ENCODE measurements around the gene MYO1B.

The MYO1B gene

DNA sequence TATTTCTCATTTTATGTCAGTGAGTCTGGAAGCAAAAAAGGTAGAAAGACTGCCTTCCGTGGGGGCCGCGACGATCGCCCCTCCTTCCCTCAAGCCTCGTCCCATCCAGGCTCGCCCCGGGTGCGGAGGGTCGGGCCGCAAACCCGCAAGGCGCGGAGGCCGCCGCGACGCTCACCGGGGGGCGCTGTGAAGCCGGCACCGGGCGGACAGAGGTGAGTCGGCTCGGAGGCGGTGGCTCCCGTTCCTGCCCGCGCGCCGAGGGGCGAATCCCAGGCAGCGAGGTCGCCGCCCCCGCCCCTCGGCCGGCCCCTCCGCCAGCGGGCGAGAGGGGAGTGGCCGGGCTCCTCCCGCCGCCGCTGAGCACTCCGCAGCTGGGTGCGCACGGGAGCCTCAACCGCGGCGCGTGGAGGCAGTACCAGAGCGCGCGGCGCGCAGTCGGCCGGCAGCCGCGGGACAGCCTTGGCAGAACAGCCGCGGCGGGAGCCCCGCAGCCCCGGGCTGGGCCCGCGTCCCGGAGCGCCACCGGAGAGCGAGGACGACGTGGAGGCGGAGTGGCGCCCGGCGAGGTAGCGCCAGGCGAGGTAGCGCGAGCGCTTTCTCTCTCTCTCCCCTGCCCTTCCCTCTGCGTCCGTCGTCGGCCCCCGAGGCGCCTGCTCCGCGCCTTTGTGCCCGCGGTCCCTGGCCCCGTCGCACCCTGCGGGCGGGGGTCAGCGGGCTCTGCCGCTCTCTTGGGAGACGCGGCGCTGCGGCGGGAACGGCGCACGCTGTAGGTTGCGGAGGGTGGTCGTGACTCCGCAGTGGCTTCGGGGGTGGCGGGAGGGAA, at the start of gene MYO1B:
TSS of gene MYO1B (plus strand) at position 359 of the 823 bp plus-strand sequence. CDS start 31,492 bp downstream, outside the sequence.
- DNase-seq (ENCODE audit: low spot score): no peak

DNA sequence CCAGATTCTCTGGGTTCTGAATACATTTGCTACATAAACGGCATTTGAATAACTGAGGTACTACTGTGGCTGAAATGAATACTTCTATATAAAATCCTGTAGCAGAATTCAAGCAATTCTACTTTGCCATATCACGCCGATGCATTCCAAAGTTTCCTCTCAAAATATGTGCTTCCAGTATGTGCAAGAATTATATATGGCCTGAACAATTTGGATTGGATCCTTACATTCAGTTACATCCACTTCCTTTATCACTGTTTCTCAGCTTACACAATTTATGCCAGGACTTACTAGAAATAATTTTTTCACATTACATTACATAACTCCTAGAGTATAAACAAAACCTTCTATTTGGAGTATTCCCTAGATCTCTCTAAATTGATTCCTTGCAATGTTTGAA, 48.1 kb upstream of the MYO1B start:
- no peak for DNase-seq (ENCODE audit: low spot score)

DNA sequence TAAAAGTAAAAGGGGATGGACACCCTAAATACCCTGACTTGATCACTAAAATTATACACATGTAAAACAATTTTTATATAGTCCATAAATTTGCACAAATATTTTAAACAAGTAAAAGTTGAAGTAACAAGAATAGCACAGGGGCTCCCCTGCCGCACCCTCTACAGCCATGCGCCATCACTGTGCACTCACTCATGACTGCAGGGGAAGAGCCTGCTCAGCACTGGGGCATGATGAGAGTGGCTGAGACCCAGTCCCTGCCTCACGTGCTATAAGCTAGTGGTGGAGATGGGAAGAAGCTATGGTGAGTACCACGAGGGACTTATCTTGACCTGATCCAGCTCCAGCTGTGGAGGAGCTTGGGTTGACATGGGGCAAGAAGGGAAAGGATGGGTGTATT, 46.9 kb upstream of the MYO1B start:
- DNase-seq (ENCODE audit: low spot score): no peak

DNA sequence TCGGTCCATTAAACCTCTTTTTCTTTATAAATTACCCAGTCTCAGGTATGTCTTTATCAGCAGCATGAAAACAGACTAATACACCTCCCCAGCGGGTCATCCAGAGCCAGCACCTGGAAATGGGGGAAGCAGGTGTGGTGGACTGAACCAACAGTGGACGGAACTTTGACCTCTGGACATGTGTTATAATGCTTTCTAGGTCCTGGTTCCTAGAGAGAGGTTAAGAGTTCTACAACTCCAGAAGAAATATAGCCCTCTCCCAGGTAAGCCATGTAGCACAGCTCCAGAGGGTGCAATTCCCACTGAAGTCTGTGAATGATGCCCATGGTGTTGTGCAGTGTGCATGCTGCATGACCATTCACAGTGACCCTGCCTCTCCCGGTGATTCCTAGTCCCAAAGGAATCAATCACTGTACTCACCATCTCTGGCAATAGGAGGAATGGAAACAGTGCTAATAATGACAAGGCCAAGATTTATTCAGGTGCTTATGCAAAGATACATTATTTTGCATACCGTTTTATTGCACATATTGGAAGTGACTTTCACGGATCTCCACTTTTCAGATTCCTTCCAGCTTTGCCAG, 45.2 kb upstream of the MYO1B start:
- no peak for DNase-seq (ENCODE audit: low spot score)

DNA sequence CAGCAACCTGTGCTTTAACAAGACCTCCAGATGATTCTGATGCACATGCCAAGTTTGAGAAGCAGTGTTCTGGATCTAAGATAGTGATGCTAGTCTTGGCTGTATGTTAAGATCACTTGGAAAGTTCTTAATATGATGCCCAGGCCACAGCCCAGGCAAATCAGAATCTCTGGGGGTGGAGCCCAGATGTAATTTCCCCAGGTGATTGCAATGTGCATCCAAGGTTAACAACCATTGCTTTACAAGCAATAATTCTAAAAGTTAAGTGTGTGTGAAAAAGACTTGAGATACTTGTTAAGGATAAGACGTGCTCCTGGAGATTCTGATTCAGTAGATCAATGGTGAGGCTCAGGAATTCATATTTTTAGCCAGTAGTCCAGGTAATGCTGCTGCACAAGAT, 44.3 kb upstream of the MYO1B start:
- DNase-seq (ENCODE audit: low spot score): no peak

DNA sequence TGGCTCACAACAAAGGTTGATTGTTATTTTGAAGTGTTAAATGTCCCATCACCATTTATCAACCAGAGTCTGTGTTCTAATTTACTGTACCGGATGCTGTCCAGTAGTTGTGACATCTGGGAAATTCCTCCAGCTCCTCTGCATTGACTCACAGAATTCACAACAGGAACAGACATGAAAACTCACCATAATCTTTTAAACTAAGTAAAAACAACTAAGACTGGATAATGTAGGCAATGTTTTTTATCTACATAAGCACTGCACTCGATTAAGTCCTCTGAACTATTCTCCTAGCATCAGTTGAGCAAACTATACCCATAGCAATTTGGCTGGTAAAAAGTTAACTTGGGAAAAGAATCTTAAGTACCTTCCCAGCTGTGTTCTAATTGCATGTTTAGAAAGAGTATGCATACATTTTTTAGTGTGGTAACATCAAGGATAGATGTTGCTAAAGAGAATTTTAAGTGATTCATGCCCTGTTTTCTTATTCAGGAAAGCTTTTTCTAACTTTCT, 42.9 kb upstream of the MYO1B start:
- DNase-seq (ENCODE audit: low spot score): no peak

DNA sequence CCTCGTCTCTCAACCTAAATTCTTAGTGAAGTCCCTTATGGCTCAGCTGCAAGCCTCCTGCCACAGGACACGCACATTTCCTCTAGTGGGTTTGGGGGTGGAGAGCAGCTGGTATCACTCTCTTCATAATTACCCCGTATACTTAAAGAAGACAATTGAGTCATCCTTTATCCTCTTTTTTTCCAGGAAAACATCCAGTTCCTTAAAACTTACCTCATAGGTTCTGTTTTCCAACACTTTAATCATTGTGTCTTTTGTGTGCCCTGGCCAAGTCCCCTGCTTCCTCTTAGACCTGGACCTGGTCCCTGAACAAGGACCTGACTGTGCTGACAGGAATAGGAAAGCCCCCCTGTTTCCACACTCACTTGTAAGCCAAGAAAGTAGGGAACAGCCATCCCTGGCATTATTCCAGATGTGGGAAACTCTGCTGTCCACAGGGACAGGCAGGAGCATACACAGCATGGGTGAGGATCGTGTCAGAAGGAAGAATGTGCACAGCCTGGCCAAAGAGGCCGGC, 42.3 kb upstream of the MYO1B start:
- no peak for DNase-seq (ENCODE audit: low spot score)

DNA sequence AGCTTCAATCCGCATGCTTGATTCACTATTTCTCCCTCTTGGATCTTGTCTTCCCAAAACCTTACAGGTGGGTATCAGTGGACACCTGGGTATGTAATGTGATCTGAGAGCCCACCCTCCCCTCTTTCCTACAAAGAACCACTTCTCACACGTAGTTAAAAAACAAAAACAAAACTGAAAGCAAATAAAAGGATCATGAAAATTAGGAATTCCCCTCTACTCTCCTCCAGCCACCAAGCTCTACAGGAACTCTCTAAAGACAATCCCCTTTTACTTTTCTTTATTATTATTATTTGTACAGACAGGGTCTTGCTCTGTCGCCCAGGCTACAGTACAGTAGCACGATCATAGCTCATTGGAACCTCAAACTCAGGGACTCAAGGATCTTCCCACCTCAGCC, 40.8 kb upstream of the MYO1B start:
- DNase-seq (ENCODE audit: low spot score): no peak

DNA sequence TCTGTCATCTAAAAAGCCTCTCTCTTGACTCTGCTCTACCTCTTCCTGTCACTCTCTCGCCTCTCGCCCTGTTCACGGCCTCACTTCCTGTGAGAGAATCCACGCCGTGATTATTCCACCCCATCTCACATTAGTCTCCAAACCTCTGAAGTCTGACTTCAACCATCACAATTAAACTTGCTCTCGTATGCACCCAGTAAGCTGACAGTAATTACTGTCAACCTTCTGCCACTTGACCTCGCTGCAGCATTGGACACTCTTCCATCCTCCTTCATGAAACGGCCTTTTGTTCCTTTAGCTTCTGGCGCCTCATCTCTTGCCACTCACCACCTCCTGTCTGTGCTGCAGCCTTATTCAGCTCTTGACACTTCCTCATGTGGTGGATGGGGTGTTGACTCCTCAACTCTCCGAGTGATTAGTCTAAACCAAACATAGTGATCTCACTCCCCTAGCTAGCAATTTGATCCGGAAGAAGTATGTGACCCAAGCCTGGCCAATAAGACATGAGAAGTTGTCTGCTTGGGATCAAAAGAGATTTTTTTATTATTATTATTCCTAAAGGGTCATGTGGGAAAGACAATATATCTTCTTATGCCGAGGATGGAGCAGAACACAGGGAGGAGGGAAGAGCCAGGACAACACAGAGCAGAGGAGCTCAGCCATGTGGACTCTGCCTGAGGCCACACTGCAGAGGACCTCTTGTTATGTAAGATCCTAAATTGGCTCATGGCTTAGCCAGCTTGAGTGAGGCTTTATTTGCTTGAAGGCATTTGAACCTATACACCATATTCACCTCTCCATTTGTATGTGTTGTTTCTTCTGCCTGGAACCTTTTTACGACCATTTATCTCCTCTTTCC, 38.4 kb upstream of the MYO1B start:
- peak; percentile 39 for DNase-seq (ENCODE audit: low spot score)

DNA sequence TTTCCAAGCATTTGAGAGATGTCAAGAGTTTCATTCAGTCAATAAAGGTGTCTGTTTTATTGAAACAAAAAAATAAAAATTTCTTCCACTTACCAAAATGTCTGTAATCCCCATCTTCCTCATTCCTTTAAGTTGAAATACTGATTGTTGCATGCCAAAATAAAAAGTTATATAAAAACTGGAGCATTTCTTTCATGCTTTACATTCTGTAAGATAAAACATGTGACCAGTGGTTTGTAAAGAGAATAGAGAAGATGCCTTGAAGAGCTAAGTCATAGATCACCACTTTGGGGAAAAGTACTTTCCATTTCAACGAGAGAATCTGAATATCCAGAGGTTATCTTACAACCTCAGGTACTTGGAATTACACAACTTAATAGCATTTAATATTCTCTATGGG, 35.9 kb upstream of the MYO1B start:
- no peak for DNase-seq (ENCODE audit: low spot score)

DNA sequence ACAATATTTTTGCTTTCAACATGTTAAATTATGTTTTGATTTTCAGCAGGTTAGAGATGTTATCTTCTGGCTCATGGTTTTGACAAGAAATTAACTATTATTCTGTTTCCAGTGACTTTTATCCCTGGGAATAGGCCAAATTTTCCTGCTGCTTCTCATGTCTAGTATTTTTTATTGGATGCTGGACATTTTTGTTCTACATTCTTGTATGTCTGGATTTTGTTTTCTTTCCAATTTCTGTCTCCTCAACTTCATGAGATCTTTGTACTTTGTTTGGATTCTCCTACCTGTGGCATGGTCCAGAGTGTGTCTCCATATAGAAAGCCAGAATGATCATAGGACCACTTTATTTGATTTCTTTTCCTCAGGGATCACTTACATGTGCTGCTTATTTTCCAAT, 33.1 kb upstream of the MYO1B start:
- DNase-seq (ENCODE audit: low spot score): no peak

DNA sequence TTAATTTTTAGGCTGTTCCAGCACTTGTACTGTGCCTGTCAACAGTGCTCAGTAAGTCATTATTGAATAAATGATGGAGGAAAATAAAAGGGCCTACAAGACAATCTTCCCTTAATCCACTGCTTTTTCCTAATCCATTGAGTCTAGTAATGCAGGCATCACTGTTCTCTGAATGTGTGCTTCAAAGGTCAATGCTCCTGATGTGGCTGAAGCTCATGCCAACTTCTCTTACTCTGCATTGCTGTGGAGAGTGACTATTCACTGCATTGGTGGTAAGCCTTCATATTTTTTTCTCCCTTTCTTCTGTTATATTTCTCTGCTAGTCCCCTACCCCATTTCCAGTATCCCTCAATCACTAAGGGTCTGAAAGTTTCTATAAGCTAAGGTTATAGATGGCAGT, 31.9 kb upstream of the MYO1B start:
- DNase-seq (ENCODE audit: low spot score): no peak

DNA sequence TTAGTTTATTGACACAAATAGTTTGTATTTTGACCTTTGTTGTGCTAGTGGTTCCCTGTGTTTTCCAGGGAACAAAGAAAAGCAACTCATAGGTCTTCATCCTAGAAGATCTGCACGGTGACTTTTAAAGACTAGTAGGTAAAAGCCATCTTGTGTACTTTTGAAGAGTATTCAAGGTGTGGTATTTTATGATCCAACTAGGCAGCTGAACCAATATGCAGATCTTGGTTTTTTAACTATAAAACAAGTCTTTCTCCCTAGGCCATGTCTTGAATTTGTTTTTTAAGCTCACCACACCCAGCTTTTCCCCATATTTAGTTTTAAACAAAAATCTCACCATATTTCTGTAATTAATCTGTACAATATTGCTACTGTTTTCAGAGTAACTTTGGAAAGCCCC, 30.0 kb upstream of the MYO1B start:
- no peak for DNase-seq (ENCODE audit: low spot score)

DNA sequence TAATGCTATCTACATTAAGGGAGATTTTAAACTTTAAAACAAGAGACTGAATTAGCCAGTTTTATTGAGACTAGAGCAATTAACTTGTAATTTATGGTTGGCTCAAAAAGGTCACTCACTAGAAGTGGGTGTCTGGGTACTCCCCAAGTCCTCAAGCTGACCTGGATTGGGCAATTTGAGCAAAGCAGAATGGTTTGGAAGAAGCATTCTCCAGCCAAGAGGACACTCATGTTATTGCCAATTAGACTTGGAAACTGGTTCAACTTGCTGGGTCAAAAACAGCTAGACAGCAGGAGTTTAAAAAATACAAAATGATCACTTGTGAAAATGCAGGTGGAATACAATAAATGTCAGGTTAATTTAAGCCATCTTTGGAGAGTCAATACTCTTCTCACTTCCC, 29.5 kb upstream of the MYO1B start:
- no peak for DNase-seq (ENCODE audit: low spot score)

DNA sequence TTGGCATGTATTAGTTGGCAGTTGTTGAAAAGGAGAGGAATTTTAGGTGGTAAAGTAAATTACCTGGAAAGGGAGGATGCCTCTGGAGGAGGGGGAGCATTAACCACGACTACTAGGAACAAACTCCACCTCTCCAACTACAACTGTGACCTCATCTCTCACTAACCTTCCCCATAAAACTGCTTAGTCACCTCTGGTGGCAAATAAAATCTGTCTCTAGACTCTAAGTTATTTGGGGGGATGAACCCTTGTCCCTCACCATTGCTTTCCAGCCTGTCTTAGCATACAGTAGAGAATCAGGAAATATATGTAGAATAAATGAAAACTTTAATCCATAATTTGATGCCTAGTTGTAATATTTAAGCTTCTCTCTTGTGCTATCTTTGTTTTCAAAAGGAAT, 27.6 kb upstream of the MYO1B start:
- DNase-seq (ENCODE audit: low spot score): no peak

DNA sequence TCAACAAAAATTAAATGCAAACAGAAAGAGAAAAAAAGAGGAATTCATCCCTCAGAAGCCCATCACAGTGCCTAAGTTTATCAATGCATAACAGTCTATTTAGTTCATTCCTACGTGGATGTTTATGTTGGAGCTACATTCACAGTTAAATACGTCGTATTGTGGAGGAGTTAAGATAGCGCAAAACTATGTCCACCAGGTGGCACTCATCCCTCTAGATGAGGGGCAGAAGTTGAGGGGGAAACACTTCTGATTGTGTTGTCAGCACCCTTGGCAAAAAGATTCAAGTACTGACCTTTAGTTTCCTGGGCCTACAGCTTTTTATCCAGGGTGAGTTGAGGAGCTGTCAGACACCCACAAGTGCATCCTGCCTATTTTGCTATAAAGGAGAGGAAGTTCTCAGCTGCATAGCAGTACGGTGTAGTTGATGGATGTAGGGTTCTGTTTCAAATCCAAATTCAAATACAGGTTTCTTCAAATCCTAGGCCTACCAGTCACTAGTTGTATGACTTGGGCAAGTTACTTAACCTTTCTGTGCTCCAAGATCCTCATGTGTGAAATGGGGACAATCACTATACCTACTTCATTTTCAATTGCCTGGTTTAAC, 26.8 kb upstream of the MYO1B start:
- DNase-seq (ENCODE audit: low spot score): peak; percentile 48

DNA sequence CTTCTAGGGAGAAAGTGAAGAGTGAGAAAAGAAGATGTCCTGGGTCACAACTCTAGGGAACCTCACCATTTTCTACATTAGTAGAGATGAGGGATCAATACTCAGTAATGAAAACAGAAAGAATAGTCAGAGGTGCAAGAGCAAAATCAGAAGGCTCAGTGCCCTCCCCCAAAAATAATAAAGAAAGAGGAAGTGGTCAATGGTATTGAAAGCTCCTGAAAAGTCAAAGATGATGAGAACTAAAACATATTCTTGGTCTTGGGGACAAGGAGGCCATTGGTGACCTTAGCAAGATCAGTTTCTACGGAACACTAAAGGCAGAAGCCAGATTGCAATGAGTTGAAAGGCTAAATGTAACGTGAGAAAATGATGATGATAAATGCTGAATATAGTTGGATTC, 24.5 kb upstream of the MYO1B start:
- DNase-seq (ENCODE audit: low spot score): no peak

DNA sequence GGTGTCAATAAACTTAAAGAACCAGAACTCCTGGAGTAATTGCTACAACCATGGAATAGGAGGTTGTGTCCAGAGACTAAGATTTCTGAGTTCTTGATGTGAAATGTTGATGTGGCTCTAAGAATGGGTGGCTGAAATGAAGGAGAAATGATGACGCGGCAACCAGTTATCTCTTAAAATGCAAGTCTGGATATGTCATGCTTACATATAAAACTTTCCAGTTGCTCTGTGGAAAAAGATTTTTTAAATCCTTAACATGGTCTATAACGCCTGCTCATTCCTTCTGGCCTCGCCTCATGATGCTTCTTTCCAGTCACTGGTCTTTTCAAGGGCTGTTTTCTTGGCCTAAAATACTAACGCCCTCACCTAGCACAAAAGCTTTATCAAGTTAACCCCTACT, 23.5 kb upstream of the MYO1B start:
- no peak for DNase-seq (ENCODE audit: low spot score)

DNA sequence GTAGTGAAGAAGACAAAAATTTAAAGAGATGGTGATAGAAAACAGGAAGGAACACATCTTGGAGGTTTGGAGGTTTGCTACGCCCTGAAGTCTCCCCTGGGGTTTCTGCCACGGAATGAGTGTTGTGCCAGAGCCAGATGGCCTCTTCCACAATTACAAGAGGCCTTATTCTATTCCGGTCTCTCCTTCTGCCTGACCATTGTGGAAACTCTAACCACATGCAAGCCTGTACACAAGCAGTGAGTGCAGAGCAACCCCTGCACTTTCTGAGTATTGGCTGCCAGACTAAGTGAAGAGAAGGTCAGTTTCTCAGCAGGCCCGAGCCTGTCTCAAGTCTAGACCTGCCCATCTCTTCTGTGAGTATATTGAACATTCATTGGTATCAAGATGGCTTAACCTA, 22.7 kb upstream of the MYO1B start:
- no peak for DNase-seq (ENCODE audit: low spot score)

DNA sequence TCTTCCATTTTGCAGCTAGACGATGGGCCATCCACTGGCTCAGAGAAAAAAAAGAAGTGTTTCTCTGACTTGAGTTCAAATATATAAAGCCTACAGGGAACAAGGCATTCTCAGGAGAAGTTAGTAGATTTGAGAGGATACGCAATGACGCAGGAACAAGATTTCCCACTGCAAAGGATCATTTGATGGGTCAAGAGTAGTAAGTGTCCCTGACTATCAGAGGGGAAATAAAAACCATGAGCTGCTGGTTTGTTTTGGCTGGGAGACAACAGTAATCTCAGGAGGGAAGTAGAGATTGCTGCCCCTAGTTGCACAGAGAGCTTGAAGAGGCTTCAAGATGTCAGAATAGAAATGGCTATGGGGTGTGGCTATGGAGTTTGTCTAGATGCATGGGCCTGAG, 22.3 kb upstream of the MYO1B start:
- DNase-seq (ENCODE audit: low spot score): no peak

DNA sequence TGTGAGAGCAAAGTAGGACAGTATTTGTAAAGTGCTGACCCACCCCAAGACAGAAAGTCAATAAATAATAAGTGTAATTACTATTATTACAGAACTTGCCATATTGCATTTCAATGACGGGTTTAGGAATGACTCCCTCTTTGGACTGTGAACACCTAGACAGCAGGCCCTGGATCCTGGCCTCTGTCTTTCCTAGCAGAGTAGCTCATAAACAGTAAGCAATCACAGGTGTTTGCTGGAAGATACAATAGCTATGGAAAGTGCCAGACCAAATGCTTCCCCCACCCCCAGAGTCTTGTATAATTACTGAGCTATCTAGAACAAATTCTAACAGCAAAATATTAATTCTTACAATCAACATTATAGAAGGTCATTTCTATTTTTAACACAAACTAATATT, 20.1 kb upstream of the MYO1B start:
- no peak for DNase-seq (ENCODE audit: low spot score)

DNA sequence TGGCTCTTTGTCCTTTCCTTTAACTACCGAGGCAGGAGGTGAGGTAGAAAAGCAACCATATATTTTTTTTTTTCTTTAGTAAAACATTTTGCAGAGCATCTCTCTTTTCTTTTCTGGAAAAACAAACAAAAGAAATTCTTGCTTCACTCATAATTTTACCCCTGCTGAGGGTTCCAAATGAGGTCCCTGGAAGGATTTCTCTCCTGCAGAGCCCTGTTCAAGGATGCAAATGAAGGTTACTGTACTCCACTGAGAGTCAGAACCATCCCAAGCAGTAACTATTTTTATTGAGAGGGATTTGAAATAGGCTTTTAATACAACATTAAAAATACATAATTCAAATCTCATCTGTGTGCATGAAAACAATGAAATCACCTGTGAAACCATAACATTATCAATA, 19.5 kb upstream of the MYO1B start:
- no peak for DNase-seq (ENCODE audit: low spot score)

Measured in COLO829 (cell line).